ENCODE measurements around the gene TDRD15. TPM values are rescaled to one million over a fixed set of nuclear protein-coding genes. Genes with fewer than 3 reads are reported as not detected.
"Not testable (repeated sequence)": the region's sequence is repeated elsewhere in the genome, so short reads cannot be mapped to it uniquely, and the experiment has no call there.

Gene TDRD15
- total RNA-seq, 1 experiment from 2014 or later, result not detected

DNA sequence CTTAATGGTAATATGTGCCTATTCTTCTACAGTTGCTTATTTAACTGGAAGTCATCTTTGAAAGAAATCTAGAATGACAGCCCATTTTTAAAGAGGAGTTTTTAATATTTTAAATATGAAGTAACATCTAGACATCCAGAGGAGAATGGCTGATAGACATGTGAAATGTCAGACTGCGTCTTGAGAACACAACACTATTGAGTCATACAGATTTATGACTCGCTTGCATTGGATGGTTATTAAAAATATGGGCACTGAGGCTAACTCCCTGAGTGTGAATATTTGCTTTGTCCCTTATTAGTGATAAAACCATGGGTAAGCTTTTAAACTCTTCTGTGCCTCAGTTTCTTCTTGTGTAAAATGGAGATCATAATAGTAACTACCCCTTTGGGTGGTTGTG lies 22.9 kb downstream of the TDRD15 start:
- no peak for DNase-seq (ENCODE audit: low spot score)

DNA sequence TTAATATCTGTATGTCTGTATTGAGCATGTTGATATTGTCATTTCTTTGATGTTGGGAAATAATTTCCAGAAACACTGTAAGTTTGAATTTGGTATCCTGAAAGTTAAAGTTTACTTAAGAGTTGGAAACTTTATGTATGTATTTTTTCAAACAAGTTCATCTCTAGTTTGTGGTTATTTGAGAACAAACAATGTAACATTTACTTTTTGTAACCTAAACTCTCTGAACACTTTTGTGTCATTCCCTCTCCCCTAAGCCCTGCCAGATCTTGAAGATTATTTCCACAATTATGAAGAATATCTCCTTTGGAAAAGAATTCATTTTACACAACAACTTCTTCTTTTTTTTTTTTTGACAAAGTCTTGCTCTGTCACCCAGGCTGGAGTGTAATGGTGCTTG lies 24.9 kb downstream of the TDRD15 start:
- no peak for DNase-seq (ENCODE audit: low spot score)

DNA sequence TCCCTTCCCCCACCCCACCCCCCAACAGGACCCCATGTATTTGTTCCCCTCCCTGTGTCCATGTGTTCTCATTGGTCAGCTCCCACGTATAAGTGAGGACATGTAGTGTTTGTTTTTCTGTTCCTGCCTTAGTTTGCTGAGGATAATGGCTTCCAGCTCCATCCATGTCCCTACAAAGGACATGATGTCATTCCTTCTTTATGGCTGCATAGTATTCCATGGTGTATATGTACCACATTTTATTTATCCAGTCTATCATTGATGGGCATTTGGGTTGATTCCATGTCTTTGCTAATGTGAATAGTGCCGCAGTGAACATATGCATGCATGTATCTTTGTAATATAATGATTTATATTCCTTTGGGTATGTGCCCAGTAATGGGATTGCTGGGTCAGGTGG lies 27.5 kb downstream of the TDRD15 start:
- not testable (repeated sequence) for DNase-seq (ENCODE audit: low spot score)

DNA sequence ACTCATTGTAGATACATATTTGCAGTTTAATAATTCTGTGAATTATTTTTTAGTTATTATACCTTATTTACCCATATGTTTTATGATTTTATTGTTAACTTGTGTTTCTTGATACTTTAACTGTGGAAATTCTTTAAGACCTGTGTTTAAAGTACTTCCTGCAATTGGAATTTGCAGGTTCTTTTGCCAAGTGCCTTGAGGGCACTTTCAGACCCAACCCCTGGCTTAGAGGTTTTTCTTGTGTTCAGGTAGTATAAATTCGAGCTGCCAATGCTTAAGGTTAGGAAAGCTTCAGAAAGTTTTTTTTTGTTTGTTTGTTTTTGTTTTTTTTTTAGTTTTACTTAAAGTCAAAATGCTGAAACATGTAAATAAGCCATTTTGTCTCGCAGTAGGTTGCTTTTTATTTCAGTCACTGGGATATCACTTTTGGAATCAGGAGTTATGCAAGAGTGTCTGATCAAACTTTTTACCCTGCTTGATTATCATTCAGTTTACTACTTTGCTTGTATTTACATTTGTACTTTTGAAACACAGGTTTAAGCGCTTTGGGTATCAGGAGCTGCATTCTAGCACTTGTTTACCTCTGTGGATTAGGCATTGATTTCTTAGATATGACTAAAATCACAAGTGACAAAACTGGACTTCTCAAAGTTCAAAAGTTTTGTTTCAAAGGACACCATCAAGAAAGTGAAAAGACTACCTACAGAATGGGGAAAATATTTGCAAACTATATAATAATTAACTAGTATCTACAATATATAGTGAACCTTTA lies 31.8 kb downstream of the TDRD15 start:
- no peak for DNase-seq (ENCODE audit: low spot score)

DNA sequence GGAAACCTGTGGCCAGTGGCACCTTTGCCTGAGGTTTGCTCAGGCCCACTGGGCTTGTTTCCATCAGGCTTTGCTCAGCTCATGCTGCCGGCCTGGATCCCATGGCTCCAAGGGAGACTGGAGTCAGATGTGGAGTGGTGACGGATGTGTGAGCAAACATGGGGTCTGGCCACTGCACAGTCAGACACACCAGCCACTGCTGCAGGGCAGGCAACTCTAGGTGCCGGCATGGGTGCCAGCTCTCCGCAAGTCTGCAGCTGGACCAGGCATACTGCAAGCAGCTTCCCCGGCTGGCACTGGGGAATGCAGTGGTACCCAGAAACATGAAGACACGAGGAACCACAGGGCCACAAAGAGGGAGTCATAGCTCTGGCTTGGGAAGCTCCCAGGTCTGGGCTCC lies 37.4 kb downstream of the TDRD15 start:
- no peak for DNase-seq (ENCODE audit: low spot score)

DNA sequence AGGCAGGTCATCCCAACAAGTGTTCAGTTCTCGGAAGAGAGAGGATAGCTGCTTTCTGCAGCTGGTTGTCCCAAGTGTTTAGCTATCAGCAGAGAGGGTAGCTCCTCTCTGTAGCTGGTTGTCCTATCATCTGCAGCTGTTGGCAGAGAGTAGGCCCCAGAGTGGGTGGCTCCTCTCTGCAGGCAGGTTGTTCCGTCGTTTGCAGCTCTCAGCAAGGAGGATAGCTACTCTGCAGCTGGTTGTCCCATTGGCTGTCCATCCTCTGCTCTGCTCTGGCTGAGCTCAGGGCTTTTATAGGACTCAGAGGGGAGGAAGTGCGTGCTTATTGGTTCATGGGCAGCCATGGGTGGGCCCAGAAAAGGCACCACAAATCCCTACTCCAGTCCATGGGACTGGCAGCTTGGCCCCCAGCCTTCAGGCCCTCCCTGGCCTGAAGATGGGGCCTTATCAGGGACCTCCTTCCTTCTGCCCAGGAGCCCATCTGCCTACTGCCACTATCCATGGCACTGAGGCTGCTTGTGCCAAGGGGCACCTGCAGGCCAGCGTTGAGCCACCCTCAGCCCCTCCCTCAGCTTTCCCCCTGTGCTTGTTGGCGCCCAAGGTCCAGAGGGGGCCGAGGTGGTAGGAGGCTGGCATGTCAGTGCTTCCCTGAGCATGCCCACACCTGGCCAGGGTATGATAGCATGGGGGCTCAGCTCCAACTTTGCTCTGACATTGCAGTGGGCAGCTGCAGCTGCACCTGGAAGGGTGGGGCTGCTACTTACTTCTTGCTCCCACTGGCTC lies 38.3 kb downstream of the TDRD15 start:
- no peak for DNase-seq (ENCODE audit: low spot score)

DNA sequence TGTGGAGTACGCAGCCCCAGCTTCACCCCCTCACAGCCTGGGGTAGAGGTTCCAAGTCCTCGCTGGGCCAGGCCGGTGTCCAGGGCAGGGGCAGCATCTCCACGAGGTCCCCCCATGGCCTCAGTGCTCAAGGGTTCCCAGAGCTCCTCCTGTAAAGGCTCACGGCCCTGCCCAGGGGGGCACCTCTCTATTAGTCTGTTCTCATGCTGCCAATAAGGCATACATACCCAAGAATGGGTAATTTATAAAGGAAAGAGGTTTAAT lies 38.8 kb downstream of the TDRD15 start:
- no peak for DNase-seq (ENCODE audit: low spot score)

DNA sequence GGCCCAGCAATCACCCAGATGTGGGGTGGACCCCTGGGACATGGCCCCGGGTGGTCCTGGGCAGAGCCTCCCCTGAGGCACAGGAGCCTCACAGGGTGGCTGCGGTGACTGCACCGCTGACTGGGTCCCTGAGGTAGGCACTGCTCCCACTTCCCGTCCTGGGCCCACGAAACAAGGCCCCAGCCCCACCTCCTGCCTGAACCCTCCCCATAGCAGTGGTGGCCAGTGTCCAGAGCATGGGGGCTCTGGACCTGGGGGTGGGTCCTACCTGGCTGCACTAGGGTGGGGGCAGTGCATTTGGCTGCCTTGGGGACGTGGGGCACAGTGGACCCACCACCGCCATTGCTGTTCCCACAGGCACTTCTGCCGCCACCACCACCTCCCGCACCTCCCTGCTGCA lies 39.4 kb downstream of the TDRD15 start:
- DNase-seq (ENCODE audit: low spot score), result no peak

DNA sequence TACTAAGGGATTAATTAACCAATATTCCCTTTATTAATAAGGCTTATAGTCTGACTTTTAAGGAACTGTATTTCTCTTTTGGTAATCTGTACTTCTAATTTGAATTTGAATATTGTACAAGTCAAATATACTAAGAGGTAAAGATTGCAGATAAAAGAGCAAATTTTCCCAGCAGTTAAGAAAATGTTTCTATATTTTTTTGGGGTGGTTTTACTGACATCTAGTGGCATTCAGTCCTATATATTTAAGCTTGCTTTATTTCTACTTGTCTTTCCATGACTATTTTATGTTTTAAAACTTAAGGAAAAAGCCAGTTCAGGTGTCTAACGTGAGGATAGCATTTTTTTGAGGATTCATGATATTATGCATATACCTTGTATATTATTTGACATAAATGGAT lies 41.6 kb downstream of the TDRD15 start:
- DNase-seq (ENCODE audit: low spot score), result no peak

DNA sequence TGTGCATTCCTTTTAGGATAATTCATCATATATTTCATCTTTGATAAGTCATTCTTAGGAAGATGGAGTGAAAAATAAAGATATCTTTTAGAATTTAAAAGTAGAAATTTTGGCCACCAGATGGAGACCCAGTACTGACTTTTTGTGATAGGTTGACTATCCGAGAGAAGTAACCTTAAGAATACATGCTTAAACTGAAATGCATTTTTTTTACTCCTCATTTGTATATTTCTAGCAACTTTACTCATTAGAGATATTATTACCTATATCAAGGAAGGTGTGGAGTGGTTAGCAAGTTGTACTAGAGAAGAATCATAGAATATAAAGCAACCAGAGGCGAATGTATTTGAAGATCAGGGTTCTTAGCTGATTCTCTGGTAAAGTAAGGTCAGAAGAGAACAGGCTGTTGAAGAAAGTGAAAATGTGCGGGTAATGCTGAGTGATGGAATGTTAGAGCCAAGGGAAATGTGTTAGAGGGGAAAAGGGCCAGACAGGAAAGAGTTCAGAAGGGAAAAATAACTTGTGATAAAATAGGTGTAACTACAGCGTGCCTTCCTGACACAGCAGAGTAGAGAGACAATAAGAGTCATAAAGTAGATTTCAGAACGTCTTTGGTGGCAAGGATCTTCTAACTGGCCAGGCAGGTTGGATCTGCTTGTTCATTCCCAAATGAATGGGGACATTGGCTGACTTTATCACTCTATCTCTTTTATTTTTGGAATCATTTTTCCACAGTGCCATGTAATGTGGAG lies 52.3 kb downstream of the TDRD15 start:
- peak; percentile 21 for DNase-seq (ENCODE audit: low spot score)

DNA sequence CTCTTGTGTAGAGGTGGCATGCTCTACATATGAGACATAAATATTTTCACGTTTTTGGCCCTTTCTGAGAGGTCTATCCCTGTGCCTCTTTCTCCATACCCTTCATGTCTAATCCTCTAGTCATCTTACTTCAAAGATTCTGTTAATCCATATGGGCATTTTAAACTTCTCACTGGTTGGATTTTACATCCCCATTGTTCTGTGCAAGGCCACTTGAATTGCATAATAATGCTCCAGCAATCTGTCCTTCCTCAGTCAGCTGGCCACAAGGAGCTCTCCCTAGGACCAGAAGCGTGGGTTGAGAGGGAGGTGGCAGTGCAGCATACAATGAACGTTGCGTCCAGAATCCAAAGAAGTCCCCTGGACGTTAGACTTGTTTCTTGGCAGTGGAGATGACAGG lies 58.2 kb downstream of the TDRD15 start:
- DNase-seq (ENCODE audit: low spot score), result no peak

DNA sequence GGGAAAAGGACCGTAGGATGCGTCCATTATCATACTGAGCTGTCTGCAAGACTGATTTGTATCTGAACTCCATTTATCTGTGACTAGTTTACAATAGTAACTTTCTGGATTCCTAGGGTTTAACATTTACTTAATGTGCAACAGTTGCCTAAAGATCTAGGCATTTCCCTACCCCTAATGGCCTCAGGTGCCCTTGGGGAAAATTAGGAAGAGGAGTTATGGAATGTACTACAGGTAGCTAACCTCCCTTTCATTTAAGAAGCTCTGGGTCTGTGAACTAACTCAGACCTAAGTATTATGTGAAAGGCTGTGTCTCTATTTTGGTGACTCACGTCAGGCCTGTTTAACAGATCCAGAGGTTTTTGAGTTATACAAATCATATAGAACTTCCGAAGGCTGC lies 59.5 kb downstream of the TDRD15 start:
- no peak for DNase-seq (ENCODE audit: low spot score)

DNA sequence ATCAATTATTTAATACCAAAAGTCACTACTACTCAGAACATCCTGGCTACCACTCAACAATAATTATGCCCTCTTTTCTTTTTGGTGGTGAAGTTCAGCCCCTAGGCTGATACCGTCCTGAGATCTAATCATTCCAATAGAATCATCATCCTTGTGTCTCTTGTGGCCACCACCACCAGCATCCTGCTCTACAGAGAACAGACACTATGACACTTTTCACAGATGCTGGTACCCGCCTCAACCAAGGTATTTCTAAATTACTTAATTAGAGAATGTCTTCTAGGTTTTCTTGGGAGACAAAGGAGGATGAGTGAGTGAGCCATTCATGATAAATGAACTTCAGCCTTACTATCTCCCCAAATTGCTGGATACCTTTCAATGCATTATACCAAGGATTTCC lies 60.0 kb downstream of the TDRD15 start:
- no peak for DNase-seq (ENCODE audit: low spot score)

DNA sequence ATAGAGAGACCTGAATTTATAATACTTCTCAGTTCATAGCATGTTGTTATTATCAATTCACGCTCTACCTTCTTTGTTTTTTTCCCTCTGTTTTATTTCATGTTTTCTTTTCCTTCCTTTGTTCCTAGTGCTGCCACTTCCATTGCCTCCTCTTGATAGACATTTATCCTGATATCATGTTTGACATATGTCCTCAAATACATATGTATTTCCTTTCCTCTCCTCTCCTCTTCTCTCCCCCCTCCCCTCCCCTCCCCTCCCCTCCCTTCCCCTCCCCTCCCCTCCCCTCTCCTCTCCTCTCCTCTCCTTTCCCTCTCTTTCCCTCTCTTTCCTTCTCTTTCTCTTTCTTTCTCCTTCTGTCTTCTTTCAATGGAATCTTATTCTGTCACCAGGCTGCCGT lies 67.8 kb downstream of the TDRD15 start:
- no peak for DNase-seq (ENCODE audit: low spot score)

Other genes with a start within 250 kb of the TDRD15 start
- not detected in 2 replicates for gene APOB, start 79.9 kb upstream of the TDRD15 start, total RNA-seq (2014; rRNA removed; shearing (Covaris generic))

All from HT-29 (cell line).